NCI-H2171 (cell line): Measurements from ENCODE around the gene KCNH1.

Source experiments
- DNase-seq: peaks from one replicate; lab custom pipeline; 2025; lab: John Stamatoyannopoulos, UW

The KCNH1 gene

GRCh38 chr1:210758261-210758660, 375.7 kb downstream of the KCNH1 start:
- no peak for DNase-seq

GRCh38 chr1:210757677-210758076, 376.3 kb downstream of the KCNH1 start:
- DNase-seq, result no peak

GRCh38 chr1:210755991-210756659, 377.8 kb downstream of the KCNH1 start:
- DNase-seq, result peak; percentile 27

GRCh38 chr1:210754878-210755665, 378.9 kb downstream of the KCNH1 start:
- DNase-seq, result peak; percentile 36

- DNase-seq, result no peak
Observed at GRCh38 chr1:210751911-210752310, 382.0 kb downstream of the KCNH1 start.

- no peak for DNase-seq
Observed at GRCh38 chr1:210750468-210750867, 383.5 kb downstream of the KCNH1 start.

- DNase-seq, result no peak
Observed at GRCh38 chr1:210748796-210749195, 385.2 kb downstream of the KCNH1 start.

GRCh38 chr1:210747890-210748289, 386.1 kb downstream of the KCNH1 start:
- no peak for DNase-seq

- no peak for DNase-seq
Observed at GRCh38 chr1:210747112-210747511, 386.8 kb downstream of the KCNH1 start.

- DNase-seq, result no peak
Observed at GRCh38 chr1:210746024-210746731, 387.8 kb downstream of the KCNH1 start.

GRCh38 chr1:210743038-210743437, 390.9 kb downstream of the KCNH1 start:
- DNase-seq, result no peak

GRCh38 chr1:210741564-210741963, 392.4 kb downstream of the KCNH1 start:
- DNase-seq, result no peak

GRCh38 chr1:210739627-210740026, 394.3 kb downstream of the KCNH1 start:
- no peak for DNase-seq

- DNase-seq, result no peak
Observed at GRCh38 chr1:210738256-210738655, 395.7 kb downstream of the KCNH1 start.

- DNase-seq, result no peak
Observed at GRCh38 chr1:210736713-210737112, 397.2 kb downstream of the KCNH1 start.

GRCh38 chr1:210731597-210731996, 402.4 kb downstream of the KCNH1 start:
- DNase-seq, result no peak

- no peak for DNase-seq
Observed at GRCh38 chr1:210731193-210731592, 402.8 kb downstream of the KCNH1 start.

- DNase-seq, result no peak
Observed at GRCh38 chr1:210730023-210730422, 403.9 kb downstream of the KCNH1 start.

- DNase-seq, result no peak
Observed at GRCh38 chr1:210728437-210729149, 405.4 kb downstream of the KCNH1 start.

GRCh38 chr1:210727709-210728108, 406.2 kb downstream of the KCNH1 start:
- no peak for DNase-seq

- DNase-seq, result no peak
Observed at GRCh38 chr1:210726621-210727020, 407.3 kb downstream of the KCNH1 start.

- no peak for DNase-seq
Observed at GRCh38 chr1:210724768-210725167, 409.2 kb downstream of the KCNH1 start.
